K562 (cell line): Measurements from ENCODE around the gene POR. TPM values are rescaled to one million over a fixed set of nuclear protein-coding genes. Genes with fewer than 3 reads are reported as not detected.

Source experiments
- ATAC-seq: fragments of 200-7000 bp; cut with Tn5 transposase; 3 replicates; pipeline ENCODE4 v1.9.1; 2020; ENCODE audit warnings: moderate library complexity
- BruUV-seq: library from RNA; stranded (reverse); fragments of 400-500 nt; replicated peaks from 2 replicates; lab custom pipeline; 2021; lab: Mats Ljungman, UMichigan
- CTCF ChIA-PET: fragments of 300-600 bp; formaldehyde crosslinking; extraction: SDS; loops from one replicate; lab custom pipeline; 2021; ENCODE audit warnings: low intra/inter-chr PET ratio; lab: Yijun Ruan, JAX
- POLR2A ChIA-PET: fragments of 300-600, 350-650 bp; sonication (Branson Sonifier 250); formaldehyde crosslinking; extraction: SDS; loops from one replicate; lab custom pipeline; 2021; ENCODE audit warnings: antibody characterized with exemption, inconsistent platforms; lab: Yijun Ruan, JAX
- DNase-seq, 4 experiments: peaks; one replicate each; pipeline versions ENCODE4 v3.0.0 to v3.0.0-alpha.2; 2011 to 2018; ENCODE audit warnings: low spot score in 3 of 4, mixed read lengths in 3 of 4; ENCODE audit errors: extremely low read depth in 1 of 4
- FAIRE-seq: peaks from 2 replicates; lab custom pipeline; 2011; peaks lifted over from hg19 to GRCh38; lab: Jason Lieb, UNC
- H2AFZ ChIP-seq: 2 replicates; pipeline ENCODE4 v1.6.0; 2011; ENCODE audit warnings: low read depth, low read length, control low read depth, inconsistent platforms
- H3K27ac ChIP-seq: fragments of 200-600 bp; 3 replicates; pipeline ENCODE4 v1.8.0; 2011; ENCODE audit warnings: low read depth, mild to moderate bottlenecking, control low read depth, inconsistent platforms, low read length, moderate library complexity, mixed read lengths; ENCODE audit errors: extremely low read depth
- H3K27me3 ChIP-seq, 2 experiments: fragments of 300-600 bp in 1 of 2; 2 replicates in 1 of 2; 3 replicates in 1 of 2; pipeline versions ENCODE4 v1.6.0 to v1.8.0; 2011; ENCODE audit warnings: inconsistent platforms in 2 of 2, low read length in 2 of 2, mild to moderate bottlenecking in 1 of 2, mixed read lengths in 1 of 2, moderate library complexity in 1 of 2; ENCODE audit not compliant: control insufficient read depth in 2 of 2, insufficient read depth in 2 of 2
- H3K36me3 ChIP-seq: fragments of 300-600 bp; 3 replicates; pipeline ENCODE4 v1.8.0; 2011; ENCODE audit warnings: mild to moderate bottlenecking, low read length, inconsistent platforms; ENCODE audit not compliant: control insufficient read depth, insufficient read depth
- H3K4me1 ChIP-seq, 2 experiments: fragments of 200-600 bp in 1 of 2; replicated peaks in 1 of 2; 2 replicates in 1 of 2; 3 replicates in 1 of 2; pipeline versions ENCODE4 v1.5.1 to v1.8.0; 2011; ENCODE audit warnings: inconsistent platforms in 2 of 2, low read length in 2 of 2, mild to moderate bottlenecking in 1 of 2, mixed read lengths in 1 of 2, moderate library complexity in 1 of 2; ENCODE audit not compliant: control insufficient read depth in 2 of 2, insufficient read depth in 2 of 2
- H3K4me2 ChIP-seq: 2 replicates; pipeline ENCODE4 v1.6.1; 2011; ENCODE audit warnings: low read length, control low read depth, inconsistent platforms, mixed read lengths; ENCODE audit not compliant: insufficient read depth
- H3K4me3 ChIP-seq: fragments of 200-600 bp; sonication (generic), shearing (Covaris generic); 2 replicates; pipeline ENCODE4 v1.5.1; 2016; ENCODE audit warnings: control low read depth, inconsistent platforms
- H3K79me2 ChIP-seq: fragments of 200-600 bp; 3 replicates; pipeline ENCODE4 v1.8.0; 2011; ENCODE audit warnings: low read length, inconsistent platforms; ENCODE audit not compliant: control insufficient read depth, insufficient read depth
- H3K9ac ChIP-seq, 2 experiments: 2 replicates each; pipeline versions ENCODE4 v1.6.0 to v1.6.1; 2011; ENCODE audit warnings: low read depth in 2 of 2, low read length in 2 of 2, control low read depth in 1 of 2, inconsistent platforms in 1 of 2, mild to moderate bottlenecking in 1 of 2, mixed read lengths in 1 of 2; ENCODE audit not compliant: insufficient read depth in 1 of 2
- H3K9me1 ChIP-seq: one replicate; pipeline ENCODE4 v1.6.0; 2011; ENCODE audit warnings: inconsistent platforms, mild to moderate bottlenecking, low read length, moderate library complexity; ENCODE audit not compliant: control insufficient read depth, insufficient read depth
- H3K9me3 ChIP-seq: replicated peaks from 2 replicates; pipeline ENCODE4 v1.5.1; 2011; ENCODE audit warnings: low read depth, low read length, inconsistent platforms; ENCODE audit not compliant: control insufficient read depth, insufficient read depth
- H4K20me1 ChIP-seq: replicated peaks from 2 replicates; pipeline ENCODE4 v1.6.1; 2011; ENCODE audit warnings: low read length, inconsistent platforms, mixed read lengths; ENCODE audit not compliant: control insufficient read depth, insufficient read depth
- BRCA1 ChIP-seq, 2 experiments: fragments of 450-650 bp in 1 of 2; sonication (generic) in 1 of 2; formaldehyde crosslinking in 1 of 2; IDR thresholded peaks; 2 replicates each; pipeline versions ENCODE4 v1.5.0 to v1.6.1; 2017 to 2020; ENCODE audit warnings: mild to moderate bottlenecking in 1 of 2, missing genetic modification reagents in 1 of 2
- CBFB ChIP-seq: sonication (generic); formaldehyde crosslinking; IDR thresholded peaks from 2 replicates; pipeline ENCODE4 v1.4.0; 2020; ENCODE audit warnings: mild to moderate bottlenecking, missing genetic modification reagents
- MEF2A ChIP-seq: IDR thresholded peaks from 2 replicates; pipeline ENCODE4 v1.6.1; 2011; ENCODE audit warnings: low read depth, mild to moderate bottlenecking, low read length, moderate library complexity; ENCODE audit not compliant: control insufficient read depth
- NR2C2 ChIP-seq, 2 experiments: fragments of 200-800 bp in 1 of 2; sonication (Bioruptor generic) in 1 of 2; sonication (generic) in 1 of 2; formaldehyde crosslinking in 1 of 2; IDR thresholded peaks; 2 replicates each; pipeline versions ENCODE4 v1.6.1 to v1.8.0; 2016 to 2022; ENCODE audit warnings: mild to moderate bottlenecking in 1 of 2, missing compliant biosample characterization in 1 of 2, missing genetic modification characterization in 1 of 2, missing genetic modification reagents in 1 of 2
- PURB ChIP-seq: sonication (generic); formaldehyde crosslinking; IDR thresholded peaks from 2 replicates; pipeline ENCODE4 v1.9.0; 2021; ENCODE audit warnings: low read depth, mild to moderate bottlenecking, missing genetic modification reagents
- TARDBP ChIP-seq: fragments of 450-650 bp; IDR thresholded peaks from 2 replicates; pipeline ENCODE4 v1.6.1; 2016
- THRAP3 ChIP-seq: fragments of 450-650 bp; IDR thresholded peaks from 2 replicates; pipeline ENCODE4 v1.6.1; 2016; ENCODE audit warnings: mild to moderate bottlenecking, inconsistent platforms, borderline replicate concordance
- TOE1 ChIP-seq, 2 experiments: fragments of 450-650 bp in 1 of 2; sonication (generic) in 1 of 2; formaldehyde crosslinking in 1 of 2; IDR thresholded peaks; 2 replicates each; pipeline versions ENCODE4 v1.7.1 to v1.8.0; 2016 to 2022; ENCODE audit warnings: borderline replicate concordance in 2 of 2, mild to moderate bottlenecking in 2 of 2, antibody characterized with exemption in 1 of 2, inconsistent platforms in 1 of 2, low read depth in 1 of 2, missing genetic modification reagents in 1 of 2, moderate library complexity in 1 of 2
- YY1 ChIP-seq, 3 experiments: IDR thresholded peaks; 2 replicates each; pipeline ENCODE4 v1.6.1; 2011; ENCODE audit warnings: low read length in 2 of 3, mild to moderate bottlenecking in 2 of 3, moderate library complexity in 2 of 3, borderline replicate concordance in 1 of 3, control low read depth in 1 of 3, low read depth in 1 of 3; ENCODE audit not compliant: insufficient read depth in 3 of 3, insufficient replicate concordance in 2 of 3, control insufficient read depth in 1 of 3, insufficient read length in 1 of 3; ENCODE audit errors: extremely low read depth in 1 of 3
- ZBED1 ChIP-seq: IDR thresholded peaks from 2 replicates; pipeline ENCODE4 v1.6.1; 2014
- ZFX ChIP-seq: sonication (generic); formaldehyde crosslinking; IDR thresholded peaks from 2 replicates; pipeline ENCODE4 v1.8.0; 2022; ENCODE audit warnings: mild to moderate bottlenecking, missing genetic modification reagents, moderate library complexity
- ZNF311 ChIP-seq: fragments of 250-450 bp; sonication (Bioruptor Pico); IDR thresholded peaks from 2 replicates; pipeline ENCODE4 v1.4.0; 2020; ENCODE audit warnings: mild to moderate bottlenecking, moderate library complexity
- WGBS: fragments of 100-300 bp; shearing (Covaris generic); methylation state at CpG from one replicate; pipeline ENCODE4 v1.1.6; 2016; ENCODE audit warnings: low coverage, mixed read lengths; ENCODE audit not compliant: insufficient coverage; ENCODE audit errors: missing lambda C conversion rate; 5-methylcytosine and 5-hydroxymethylcytosine counted together
- in situ Hi-C: fragments of 300-500 bp; cut with MboI; formaldehyde crosslinking; loops from 4 replicates; pipeline ENCODE4 v1.15.0; 2018; ENCODE audit warnings: inconsistent platforms, mixed read lengths
- intact Hi-C: fragments of 100-400 bp; cut with micrococcal nuclease; formaldehyde crosslinking; loops from 2 replicates; pipeline ENCODE4 v1.14.2; 2022
- polyA plus RNA-seq, 8 experiments: library from polyadenylated mRNA; depleted of rRNA in 4 of 8; stranded (reverse) in 5 of 8; unstranded in 3 of 8; fragments of >200 nt; fragmentation: Nextera tagmentation in 2 of 8; fragmentation: Illumina TruSeq in 1 of 8; extraction: Ambion mirVana in 2 of 8; extraction: Trizol in 1 of 8; gene quantifications; 2 replicates each; pipeline versions ENCODE4 v1.2.1 to v1.2.3, GENCODE V29; 2011 to 2014; ENCODE audit warnings: inconsistent platforms in 1 of 8, missing spikeins in 1 of 8
- total RNA-seq, 7 experiments: library from RNA; depleted of rRNA in 6 of 7; stranded (reverse); fragments of >200 nt in 6 of 7; fragmentation: Illumina TruSeq in 2 of 7; extraction: Trizol in 2 of 7; gene quantifications; 2 replicates each; pipeline versions ENCODE4 v1.2.1 to v1.2.3, GENCODE V29; 2011 to 2021; ENCODE audit warnings: low replicate concordance in 1 of 7
- TF ChIP-seq, protein P1 (sequence below), 3 experiments: IDR thresholded peaks in 2 of 3; conservative IDR thresholded peaks in 1 of 3; 2 replicates each; pipeline ENCODE4 v1.5.1; 2011 to 2012; ENCODE audit warnings: low read length in 3 of 3, mild to moderate bottlenecking in 3 of 3, control low read depth in 2 of 3, improper control_type of control experiment in 1 of 3, inconsistent platforms in 1 of 3, low read depth in 1 of 3, mixed read lengths in 1 of 3, moderate library complexity in 1 of 3; ENCODE audit not compliant: insufficient read depth in 2 of 3

The POR gene
- total and polyA plus RNA-seq, 9 of the 15 experiments (the other 6 are each of a cell fraction or from before 2014, with no cell fraction given), result 4.7 to 142 (median 40.8) TPM

DNA sequence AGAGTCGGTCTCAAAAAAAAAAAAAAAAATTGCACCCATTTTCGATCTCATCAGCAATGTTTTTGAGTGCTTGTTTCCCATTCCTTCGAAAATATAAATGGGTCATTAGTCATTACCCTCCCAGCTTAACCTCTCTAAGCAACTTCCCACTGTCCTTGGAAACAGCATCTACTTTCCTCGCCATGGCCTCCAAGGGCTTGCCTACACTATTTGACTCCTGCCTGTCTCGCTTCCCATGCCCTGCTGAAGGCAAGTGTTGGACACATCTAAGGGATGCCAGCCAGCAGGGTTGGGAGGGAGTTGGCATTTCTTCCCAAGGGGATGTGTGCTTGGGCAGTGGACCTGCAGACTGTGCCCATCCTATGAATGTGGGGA, 48.9 kb upstream of the POR start:
- no peak for DNase-seq
- TF ChIP-seq BRCA1 (IDR thresholded peaks at IDR 0.05) (no peak), BRCA1 (CRISPR knock-in tag; IDR thresholded peaks at IDR 0.05) (0 out of 2 replicates have a peak, but pooled peaks have one; percentile 47), TOE1 (IDR thresholded peaks at IDR 0.05; ENCODE audit: borderline replicate concordance) (no peak), TOE1 (CRISPR knock-in tag; IDR thresholded peaks at IDR 0.05; ENCODE audit: borderline replicate concordance, low read depth) (peak; percentile 18; the same call in 1 of the 2 replicates), ZFX (no peak), MEF2A (no peak), NR2C2 (CRISPR knock-in tag; IDR thresholded peaks at IDR 0.05) (0 out of 2 replicates have a peak, but pooled peaks have one; percentile 45), NR2C2 (tag; IDR thresholded peaks at IDR 0.05) (no peak), TARDBP (no peak), PURB (CRISPR knock-in tag) (no peak), THRAP3 (0 out of 2 replicates have a peak, but pooled peaks have one; percentile 27), ZBED1 (no peak), YY1 (IDR thresholded peaks at IDR 0.05; ENCODE audit: borderline replicate concordance in 1 of 3, control insufficient read depth in 1 of 3, extremely low read depth in 1 of 3, insufficient read depth in 3 of 3, insufficient read length in 1 of 3, insufficient replicate concordance in 2 of 3, low read depth in 1 of 3, low read length in 2 of 3) (peak in 1 of 3 experiments; percentile 1), CBFB (CRISPR knock-in tag) (peak; percentile 65; the same call in 1 of the 2 replicates), ZNF311 (CRISPR knock-in tag) (no peak)
- TF ChIP-seq, protein P1, sequence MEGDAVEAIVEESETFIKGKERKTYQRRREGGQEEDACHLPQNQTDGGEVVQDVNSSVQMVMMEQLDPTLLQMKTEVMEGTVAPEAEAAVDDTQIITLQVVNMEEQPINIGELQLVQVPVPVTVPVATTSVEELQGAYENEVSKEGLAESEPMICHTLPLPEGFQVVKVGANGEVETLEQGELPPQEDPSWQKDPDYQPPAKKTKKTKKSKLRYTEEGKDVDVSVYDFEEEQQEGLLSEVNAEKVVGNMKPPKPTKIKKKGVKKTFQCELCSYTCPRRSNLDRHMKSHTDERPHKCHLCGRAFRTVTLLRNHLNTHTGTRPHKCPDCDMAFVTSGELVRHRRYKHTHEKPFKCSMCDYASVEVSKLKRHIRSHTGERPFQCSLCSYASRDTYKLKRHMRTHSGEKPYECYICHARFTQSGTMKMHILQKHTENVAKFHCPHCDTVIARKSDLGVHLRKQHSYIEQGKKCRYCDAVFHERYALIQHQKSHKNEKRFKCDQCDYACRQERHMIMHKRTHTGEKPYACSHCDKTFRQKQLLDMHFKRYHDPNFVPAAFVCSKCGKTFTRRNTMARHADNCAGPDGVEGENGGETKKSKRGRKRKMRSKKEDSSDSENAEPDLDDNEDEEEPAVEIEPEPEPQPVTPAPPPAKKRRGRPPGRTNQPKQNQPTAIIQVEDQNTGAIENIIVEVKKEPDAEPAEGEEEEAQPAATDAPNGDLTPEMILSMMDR (IDR thresholded peaks at IDR 0.05 in 2 of 3, conservative IDR thresholded peaks at IDR 0.05 in 1 of 3; ENCODE audit: insufficient read depth in 2 of 3, low read depth in 1 of 3, low read length in 3 of 3), result no peak
- Histone ChIP-seq H3K4me1 (peaks cover 7 to 16% of the 10 kb centered on the region in 2 experiments; a peak in 4 of 5 replicates), H3K4me3 (no peak overlapping the region), H2AFZ (0 out of 2 replicates have a peak overlapping the region, but pooled peaks have one; percentile 35), H3K27ac (no peak overlapping the region), H3K9ac (no peak overlapping the region), H3K4me2 (no peak overlapping the region), H3K79me2 (no peaks in the 10 kb centered on the region), H4K20me1 (no peaks in the 10 kb centered on the region), H3K9me3 (no peaks in the 10 kb centered on the region), H3K9me1 (no peaks in the 10 kb centered on the region), H3K27me3 (no peaks in the 10 kb centered on the region), H3K36me3 (no peaks in the 10 kb centered on the region; the same call in 2 of the 3 replicates)
- CTCF ChIA-PET, result interaction anchor here (0.5 to 4.3 kb wide), 6 partner anchors 10 to 1247 kb away, joined by 3 to 95 read pairs (median 4); no protein-coding TSS in a partner anchor
- POLR2A ChIA-PET, result interaction anchor here (0.6 to 1.4 kb wide), 6 partner anchors 8 to 182 kb away, joined by 3 to 5 read pairs (median 4); partner anchors contain the start of genes MDH2, STYXL1 and TMEM120A
- FAIRE-seq, result no peak
- in situ Hi-C loops (loop anchor here (5.0 kb wide), 1 partner anchor 156 kb away; no protein-coding TSS in a partner anchor), intact Hi-C loops (loop anchor here (5.0 kb wide), 3 partner anchors 106 to 446 kb away; no protein-coding TSS in a partner anchor)
- BruUV-seq, result no TSS peak
- 5% methylated on average over 5 of the region's 5 CpGs for WGBS
- ATAC-seq, result no peak
